H9 (cell line): ENCODE data around the gene FHIT. TPM values are rescaled to one million over a fixed set of nuclear protein-coding genes. Genes with fewer than 3 reads are reported as not detected.

Experiments
- DNase-seq: peaks from one replicate; pipeline ENCODE4 v3.0.0-alpha.2; 2017
- H2AFZ ChIP-seq: one replicate; pipeline ENCODE4 v1.6.1; 2013; ENCODE audit warnings: mild to moderate bottlenecking, low read length, control low read depth, moderate library complexity
- H2AK5ac ChIP-seq: 2 replicates; pipeline ENCODE4 v1.6.1; 2013; ENCODE audit warnings: low read length, control low read depth, mixed read lengths; ENCODE audit not compliant: insufficient read length
- H2BK120ac ChIP-seq: one replicate; pipeline ENCODE4 v1.6.1; 2013; ENCODE audit warnings: low read depth, mild to moderate bottlenecking, low read length, control low read depth, inconsistent platforms; ENCODE audit not compliant: poor library complexity, severe bottlenecking
- H2BK12ac ChIP-seq: 2 replicates; pipeline ENCODE4 v1.6.1; 2013; ENCODE audit warnings: low read length, control low read depth, mixed read lengths, low read depth; ENCODE audit not compliant: insufficient read length
- H2BK15ac ChIP-seq: 2 replicates; pipeline ENCODE4 v1.6.1; 2013; ENCODE audit warnings: low read depth, low read length, control low read depth
- H2BK20ac ChIP-seq: one replicate; pipeline ENCODE4 v1.6.1; 2013; ENCODE audit warnings: low read depth, mild to moderate bottlenecking, low read length, control low read depth, inconsistent platforms; ENCODE audit not compliant: poor library complexity, severe bottlenecking
- H2BK5ac ChIP-seq: 2 replicates; pipeline ENCODE4 v1.6.1; 2013; ENCODE audit warnings: low read length, control low read depth, mixed read lengths; ENCODE audit not compliant: insufficient read length
- H3K14ac ChIP-seq: 2 replicates; pipeline ENCODE4 v1.6.1; 2013; ENCODE audit warnings: low read length, control low read depth; ENCODE audit not compliant: insufficient read depth
- H3K18ac ChIP-seq: 2 replicates; pipeline ENCODE4 v1.6.1; 2013; ENCODE audit warnings: low read depth, mild to moderate bottlenecking, mixed read lengths, low read length, control low read depth; ENCODE audit not compliant: insufficient read length
- H3K23ac ChIP-seq: 2 replicates; pipeline ENCODE4 v1.6.1; 2013; ENCODE audit warnings: low read length, control low read depth, mixed read lengths, low read depth; ENCODE audit not compliant: insufficient read length
- H3K23me2 ChIP-seq: 2 replicates; pipeline ENCODE4 v1.6.1; 2013; ENCODE audit warnings: low read depth, mild to moderate bottlenecking, mixed read lengths, low read length, control low read depth; ENCODE audit not compliant: insufficient read length, poor library complexity, severe bottlenecking
- H3K27ac ChIP-seq: 2 replicates; pipeline ENCODE4 v1.5.1; 2013; ENCODE audit warnings: low read length, control low read depth, mixed read lengths, low read depth; ENCODE audit not compliant: insufficient read length
- H3K27me3 ChIP-seq: 2 replicates; pipeline ENCODE4 v1.6.1; 2013; ENCODE audit warnings: low read length, control low read depth, inconsistent platforms; ENCODE audit not compliant: insufficient read depth
- H3K4ac ChIP-seq: 2 replicates; pipeline ENCODE4 v1.6.1; 2013; ENCODE audit warnings: low read depth, mild to moderate bottlenecking, control low read depth, inconsistent platforms, low read length, moderate library complexity
- H3K4me1 ChIP-seq: 2 replicates; pipeline ENCODE4 v1.6.1; 2013; ENCODE audit warnings: low read length, control low read depth, inconsistent platforms; ENCODE audit not compliant: insufficient read depth
- H3K4me2 ChIP-seq: 2 replicates; pipeline ENCODE4 v1.6.1; 2013; ENCODE audit warnings: low read length, control low read depth, mixed read lengths; ENCODE audit not compliant: insufficient read length, insufficient read depth
- H3K56ac ChIP-seq: 2 replicates; pipeline ENCODE4 v1.6.1; 2013; ENCODE audit warnings: low read depth, mild to moderate bottlenecking, mixed read lengths, low read length, control low read depth; ENCODE audit not compliant: insufficient read length
- H3K79me1 ChIP-seq: 2 replicates; pipeline ENCODE4 v1.6.1; 2013; ENCODE audit warnings: low read depth, mild to moderate bottlenecking, moderate library complexity, low read length, control low read depth, inconsistent platforms; ENCODE audit not compliant: insufficient read depth, poor library complexity, severe bottlenecking
- H3K79me2 ChIP-seq: 2 replicates; pipeline ENCODE4 v1.6.1; 2013; ENCODE audit warnings: low read length, control low read depth, inconsistent platforms; ENCODE audit not compliant: insufficient read depth
- H3K9ac ChIP-seq: 2 replicates; pipeline ENCODE4 v1.6.1; 2013; ENCODE audit warnings: low read length, control low read depth, mixed read lengths; ENCODE audit not compliant: insufficient read length; ENCODE audit errors: extremely low read depth
- H3K9me3 ChIP-seq: one replicate; pipeline ENCODE4 v1.6.1; 2013; ENCODE audit warnings: low read depth, low read length, inconsistent platforms; ENCODE audit not compliant: control insufficient read depth
- H3T11ph ChIP-seq: one replicate; pipeline ENCODE4 v1.6.1; 2013; ENCODE audit warnings: mild to moderate bottlenecking, low read length, control low read depth, inconsistent platforms
- H4K20me1 ChIP-seq: one replicate; pipeline ENCODE4 v1.6.1; 2013; ENCODE audit not compliant: control insufficient read depth, insufficient read length, insufficient read depth
- H4K5ac ChIP-seq: 2 replicates; pipeline ENCODE4 v1.6.1; 2013; ENCODE audit warnings: low read depth, mild to moderate bottlenecking, mixed read lengths, low read length, control low read depth; ENCODE audit not compliant: insufficient read length
- H4K8ac ChIP-seq: replicated peaks from 2 replicates; pipeline ENCODE4 v1.6.1; 2013; ENCODE audit warnings: low read length, control low read depth, mixed read lengths, low read depth; ENCODE audit not compliant: insufficient read length
- H4K91ac ChIP-seq: 2 replicates; pipeline ENCODE4 v1.6.1; 2013; ENCODE audit warnings: low read depth, mild to moderate bottlenecking, moderate library complexity, mixed read lengths, low read length, control low read depth; ENCODE audit not compliant: insufficient read length
- H3K27ac Mint-ChIP-seq, 3 experiments: 2 replicates in 2 of 3; 3 replicates in 1 of 3; pipeline ENCODE4 v1.8.0; 2020 to 2021; ENCODE audit warnings: mixed read lengths in 3 of 3, mild to moderate bottlenecking in 1 of 3, moderate library complexity in 1 of 3
- H3K27me3 Mint-ChIP-seq: 2 replicates; pipeline ENCODE4 v1.8.0; 2021; ENCODE audit warnings: low read depth, mild to moderate bottlenecking, moderate library complexity, mixed read lengths
- H3K36me3 Mint-ChIP-seq, 3 experiments: 2 replicates in 2 of 3; 3 replicates in 1 of 3; pipeline ENCODE4 v1.8.0; 2020 to 2021; ENCODE audit warnings: low read depth in 3 of 3, mixed read lengths in 3 of 3; ENCODE audit not compliant: insufficient read depth in 1 of 3
- H3K4me1 Mint-ChIP-seq, 2 experiments: 2 replicates each; pipeline ENCODE4 v1.8.0; 2020; ENCODE audit warnings: mixed read lengths in 2 of 2
- H3K4me3 Mint-ChIP-seq, 2 experiments: 2 replicates in 1 of 2; 3 replicates in 1 of 2; pipeline ENCODE4 v1.8.0; 2020 to 2021; ENCODE audit warnings: mild to moderate bottlenecking in 2 of 2, mixed read lengths in 2 of 2, moderate library complexity in 1 of 2
- H3K9me3 Mint-ChIP-seq, 2 experiments: 2 replicates in 1 of 2; 3 replicates in 1 of 2; pipeline ENCODE4 v1.8.0; 2020; ENCODE audit warnings: mild to moderate bottlenecking in 2 of 2, mixed read lengths in 2 of 2, moderate library complexity in 1 of 2
- CTCF ChIP-seq: fragments of 200-600 bp; sonication (generic); conservative IDR thresholded peaks from 3 replicates; pipeline ENCODE4 v1.8.0; 2021; ENCODE audit warnings: antibody characterized with exemption, mild to moderate bottlenecking
- WGBS: extraction: QIAGEN DNeasy Blood & Tissue Kit; methylation state at CpG from one replicate; pipeline ENCODE4 v1.1.7; 2013; ENCODE audit warnings: missing lambda C conversion rate, low lambda C conversion rate, mixed read lengths; ENCODE audit not compliant: insufficient read length; ENCODE audit errors: extremely low coverage; 5-methylcytosine and 5-hydroxymethylcytosine counted together
- total RNA-seq: library from RNA; stranded (reverse); gene quantifications from 2 replicates; pipeline ENCODE4 v1.2.1, GENCODE V29; 2021

Gene FHIT
- total RNA-seq, 1 experiment from 2014 or later = 3.0 TPM

GRCh38 chr3:60423556-60423955 lies 827.7 kb downstream of the FHIT start:
- H3K27ac ChIP-seq = no peak overlapping the region
- no peak overlapping the region for H3K4me2 ChIP-seq
- H3K4me3 Mint-ChIP-seq = no peak overlapping the region
- no peak overlapping the region for H3K56ac ChIP-seq
- H3K27me3 ChIP-seq = no peaks in the 10 kb centered on the region
- no peaks in the 10 kb centered on the region; the same call in 1 of the 2 replicates for H3K4me1 ChIP-seq
- H3K9me3 ChIP-seq = no peaks in the 10 kb centered on the region
- no peaks in the 10 kb centered on the region for H3K9me3 Mint-ChIP-seq
- H3K14ac ChIP-seq = no peak overlapping the region
- H3K36me3 Mint-ChIP-seq = no peaks in the 10 kb centered on the region
- H3K27me3 Mint-ChIP-seq = no peaks in the 10 kb centered on the region
- no peak overlapping the region for H2AFZ ChIP-seq
- H4K91ac ChIP-seq = no peak overlapping the region
- DNase-seq = no peak
- no peak overlapping the region for H3K23ac ChIP-seq
- H3T11ph ChIP-seq = no peak overlapping the region
- no peak for TF ChIP-seq CTCF
- H3K79me2 ChIP-seq = no peaks in the 10 kb centered on the region
- H3K23me2 ChIP-seq = no peaks in the 10 kb centered on the region
- H4K5ac ChIP-seq = no peak overlapping the region
- H3K18ac ChIP-seq = no peak overlapping the region
- H4K20me1 ChIP-seq = no peaks in the 10 kb centered on the region
- no peak overlapping the region for H4K8ac ChIP-seq
- no peaks in the 10 kb centered on the region for H3K79me1 ChIP-seq
- no peak overlapping the region for H2BK15ac ChIP-seq
- H2BK20ac ChIP-seq = no peak overlapping the region
- H2BK5ac ChIP-seq = no peak overlapping the region
- H3K27ac Mint-ChIP-seq = no peak overlapping the region
- H2AK5ac ChIP-seq = no peak overlapping the region
- no peak overlapping the region for H2BK120ac ChIP-seq
- peaks cover 10 to 13% of the 10 kb centered on the region in 2 experiments for H3K4me1 Mint-ChIP-seq
- no CpG with 5 or more reads among the region's 1 CpG for WGBS
- H3K4ac ChIP-seq = no peak overlapping the region
- H3K9ac ChIP-seq = no peak overlapping the region
- no peak overlapping the region for H2BK12ac ChIP-seq
